Activated T-cell treated with anti-CD3 and anti-CD28 coated beads for 24 hours (primary cell): ENCODE results near the gene SDK1.

Experiments used
- DNase-seq: peaks from one replicate; pipeline ENCODE4 v3.0.0-alpha.2; 2020; ENCODE audit warnings: low read depth

SDK1 gene

DNA sequence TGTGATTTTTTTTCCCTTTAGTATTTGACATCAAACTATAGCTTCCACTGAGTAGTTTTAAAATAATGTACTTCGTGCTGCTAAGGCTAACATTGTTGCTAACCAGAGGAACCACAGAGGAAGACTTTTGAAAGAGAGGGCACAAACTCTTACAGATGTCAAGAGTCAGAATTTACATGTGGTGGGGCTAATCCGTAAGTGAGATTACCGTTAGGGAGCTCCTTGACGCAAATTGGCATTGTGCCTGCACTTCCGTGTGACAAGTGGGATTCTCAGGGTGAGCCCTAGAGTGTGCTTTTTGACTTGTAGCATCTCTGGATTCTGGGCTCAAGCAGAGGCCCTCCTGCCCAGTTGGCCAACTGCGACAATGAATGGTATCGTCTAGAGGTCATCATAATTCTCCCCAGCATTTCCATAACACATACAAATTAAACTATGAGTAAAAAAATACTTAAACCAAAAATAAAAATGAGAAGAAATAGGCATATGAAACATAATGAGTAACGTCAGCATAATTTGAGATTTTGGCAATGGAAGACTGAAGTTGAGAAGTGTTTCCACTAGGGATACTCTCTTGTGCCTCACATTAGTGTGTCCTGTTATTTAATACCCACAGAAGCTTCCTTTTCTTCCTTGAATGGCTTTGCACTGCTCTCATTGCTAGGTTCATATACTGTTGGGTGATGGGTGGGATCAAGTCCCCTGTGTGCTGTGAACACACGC, 164.0 kb downstream of the SDK1 start:
- DNase-seq = no peak

DNA sequence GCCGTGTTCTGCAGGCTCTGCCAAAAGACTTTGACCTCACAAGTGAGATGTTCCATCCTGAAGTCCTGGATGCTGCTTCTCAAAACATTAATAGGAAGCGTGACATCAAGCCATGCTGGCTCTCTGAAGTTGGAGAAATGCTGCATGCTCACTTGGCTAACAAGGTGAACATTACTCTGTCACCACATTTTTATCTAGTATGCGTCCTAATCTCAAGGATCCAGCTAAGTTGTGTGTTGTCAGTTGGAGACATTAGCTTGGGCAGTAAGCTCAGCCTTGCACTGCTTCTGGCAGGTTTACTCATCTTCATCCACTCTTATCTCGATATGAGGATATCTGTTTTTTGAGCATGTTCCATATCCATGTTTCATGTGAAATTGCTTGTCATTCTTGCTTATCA, 165.2 kb downstream of the SDK1 start:
- no peak for DNase-seq

DNA sequence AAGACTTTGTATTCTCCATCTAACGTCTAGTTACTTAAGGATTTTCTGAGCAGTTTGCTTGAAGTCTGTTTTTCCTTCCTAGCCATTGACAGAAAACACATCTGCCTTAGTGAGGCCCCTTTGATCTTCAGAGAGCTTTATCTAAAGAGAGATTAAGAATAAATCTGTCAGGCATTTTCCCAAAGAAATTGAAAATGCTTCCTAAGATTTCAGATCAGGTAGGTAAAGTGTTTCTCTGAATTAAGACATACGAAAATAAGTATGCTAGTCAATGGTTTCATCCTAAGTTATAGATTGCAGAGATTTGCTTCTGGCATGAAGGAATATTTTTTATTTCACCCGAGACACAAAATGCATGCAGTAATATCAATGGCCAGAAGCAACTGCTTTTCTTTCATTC, 168.6 kb downstream of the SDK1 start:
- DNase-seq = no peak

DNA sequence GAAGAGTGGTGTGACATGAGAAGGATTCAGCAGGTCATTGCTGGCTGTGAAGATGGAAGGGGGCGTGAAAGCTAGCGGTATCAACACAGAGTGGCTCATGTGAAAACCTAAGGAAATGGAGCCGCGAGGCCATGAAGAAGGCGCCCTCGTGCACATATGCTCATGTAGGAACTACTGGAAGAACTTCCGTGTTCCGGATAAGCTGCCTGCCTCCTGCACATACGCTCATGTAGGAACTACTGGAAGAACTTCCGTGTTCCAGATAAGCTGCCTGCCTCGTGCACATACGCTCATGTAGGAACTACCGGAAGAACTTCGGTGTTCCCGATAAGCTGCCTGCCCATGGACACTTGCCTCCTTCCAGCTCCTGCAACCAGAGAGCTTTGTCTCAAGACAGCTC, 179.1 kb downstream of the SDK1 start:
- DNase-seq = no peak

DNA sequence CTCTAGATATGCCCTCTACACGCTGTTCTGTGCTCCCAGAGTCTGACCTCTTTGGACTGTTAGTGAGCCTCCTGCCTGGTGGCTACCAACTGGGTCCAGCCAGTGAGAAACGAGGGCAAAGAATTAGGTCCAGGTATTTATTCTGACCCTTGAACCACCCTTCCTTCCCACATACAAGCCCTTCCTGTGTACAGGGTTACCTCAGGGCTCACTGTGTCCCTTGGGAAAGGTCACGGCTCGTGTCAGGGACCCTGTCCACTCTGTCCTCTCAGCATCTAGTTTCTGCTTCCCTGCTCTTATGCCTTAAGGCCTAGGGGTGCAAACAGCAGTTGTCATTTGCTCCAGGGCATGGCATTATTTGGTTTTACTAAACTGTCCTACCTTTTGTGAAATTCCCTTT, 180.4 kb downstream of the SDK1 start:
- DNase-seq = no peak

DNA sequence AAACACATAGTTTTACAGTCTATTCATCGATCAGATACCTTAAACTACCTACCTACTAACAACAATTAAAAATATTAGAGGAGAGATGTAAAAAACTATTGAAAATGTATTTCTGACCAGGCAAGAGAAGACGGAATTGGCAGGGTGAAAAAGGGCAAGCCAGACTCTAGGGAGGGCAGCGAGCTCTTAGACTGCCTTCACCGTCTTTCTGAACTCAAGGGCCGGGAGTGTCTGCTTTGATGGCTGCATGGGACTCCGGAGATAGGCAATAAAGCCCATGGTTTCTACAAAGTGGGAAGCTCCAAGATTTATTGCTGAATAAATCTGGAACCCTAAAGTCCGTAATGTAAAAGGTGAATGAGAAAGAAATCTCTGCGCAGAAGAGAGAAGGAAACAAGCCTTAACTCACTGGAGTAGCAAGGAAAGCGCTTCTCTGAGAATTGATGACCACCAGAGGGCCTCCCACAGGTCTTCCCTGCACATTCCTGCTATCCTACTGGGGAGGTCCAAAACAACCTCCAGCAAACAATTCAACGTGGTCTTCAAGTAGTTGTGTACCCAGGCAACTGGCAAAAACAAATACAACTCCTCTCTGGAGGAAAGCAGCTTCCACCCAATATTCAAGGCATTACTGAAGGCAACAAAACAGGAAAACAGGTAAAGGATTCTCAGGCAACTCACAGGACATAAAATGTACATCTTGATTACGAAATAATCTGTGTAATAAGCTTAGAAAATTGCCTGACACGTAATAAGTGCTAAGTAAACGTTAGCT, 181.3 kb downstream of the SDK1 start:
- no peak for DNase-seq

DNA sequence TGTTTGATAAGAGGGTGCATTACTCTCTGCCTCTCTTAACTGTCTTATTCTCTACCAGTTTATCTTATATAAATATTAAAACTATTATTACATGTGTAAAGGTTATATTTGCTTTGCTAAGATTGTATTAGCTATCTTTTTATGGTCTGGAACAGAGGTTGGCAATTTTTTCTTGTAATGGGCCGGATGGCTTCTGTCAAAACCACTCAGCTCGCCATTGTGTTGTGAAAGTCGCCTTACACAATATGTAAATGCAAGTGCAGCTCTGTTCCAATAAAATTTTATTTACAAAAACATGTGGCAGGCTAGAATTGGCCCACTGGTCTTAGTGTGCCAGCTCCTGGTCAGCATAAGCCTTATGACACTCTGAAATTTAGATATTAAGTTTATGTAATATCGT, 185.8 kb downstream of the SDK1 start:
- DNase-seq = no peak

DNA sequence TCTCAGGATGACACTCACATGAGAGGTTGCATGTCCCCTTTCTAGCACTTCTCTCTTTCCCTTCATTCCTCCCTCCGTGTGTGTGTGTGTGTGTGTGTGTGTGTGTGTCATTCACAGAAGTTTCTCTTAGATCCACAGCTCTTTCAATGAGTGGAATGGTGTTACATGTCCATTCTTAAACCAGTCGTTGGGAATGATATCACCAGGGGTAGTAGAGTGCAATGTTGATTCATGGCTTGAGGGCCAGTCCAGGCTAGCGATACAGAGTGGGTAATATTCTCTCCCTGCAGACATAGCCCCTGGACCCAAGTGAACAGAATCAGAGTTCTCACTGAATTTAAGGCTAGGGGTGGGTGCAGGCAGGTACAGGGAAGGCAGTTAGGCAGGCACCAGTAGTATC, 187.8 kb downstream of the SDK1 start:
- no peak for DNase-seq

DNA sequence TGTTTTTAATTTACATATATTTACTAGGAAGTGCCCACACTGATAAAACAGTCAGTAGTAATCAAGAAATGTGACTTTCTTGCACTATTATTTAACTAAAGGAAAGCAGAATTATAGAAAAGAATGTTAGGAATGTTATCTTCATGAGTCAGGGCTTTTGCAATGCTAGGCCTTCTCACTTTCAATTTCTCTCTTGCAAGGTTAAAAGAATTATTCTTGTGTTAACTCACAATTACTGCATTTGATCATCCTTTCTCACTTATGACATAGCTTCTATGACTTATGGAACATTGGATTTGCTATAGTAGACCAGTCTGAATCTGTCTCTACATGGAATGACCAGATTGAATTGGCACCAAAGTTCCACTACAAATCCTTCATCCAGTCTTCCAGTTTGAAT, 192.4 kb downstream of the SDK1 start:
- no peak for DNase-seq

DNA sequence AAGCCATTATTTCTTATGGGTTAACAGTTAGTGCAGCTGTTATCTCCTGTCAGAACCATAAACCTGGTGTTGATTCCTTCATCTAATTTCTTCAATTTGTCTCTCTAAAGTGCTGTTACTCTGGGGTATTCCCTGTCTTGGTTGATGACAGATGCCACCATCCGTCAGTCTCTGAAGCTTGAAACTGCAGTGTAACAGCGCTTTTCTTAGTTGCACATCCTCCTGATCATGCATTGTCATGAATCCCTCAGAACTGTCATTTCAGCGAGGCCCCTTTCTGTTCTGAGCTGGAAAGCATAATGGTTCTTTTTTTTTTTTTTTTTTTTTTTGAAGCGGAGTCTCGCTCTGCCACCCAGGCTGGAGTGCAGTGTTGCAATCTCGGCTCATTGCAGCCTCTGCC, 193.9 kb downstream of the SDK1 start:
- no peak for DNase-seq

DNA sequence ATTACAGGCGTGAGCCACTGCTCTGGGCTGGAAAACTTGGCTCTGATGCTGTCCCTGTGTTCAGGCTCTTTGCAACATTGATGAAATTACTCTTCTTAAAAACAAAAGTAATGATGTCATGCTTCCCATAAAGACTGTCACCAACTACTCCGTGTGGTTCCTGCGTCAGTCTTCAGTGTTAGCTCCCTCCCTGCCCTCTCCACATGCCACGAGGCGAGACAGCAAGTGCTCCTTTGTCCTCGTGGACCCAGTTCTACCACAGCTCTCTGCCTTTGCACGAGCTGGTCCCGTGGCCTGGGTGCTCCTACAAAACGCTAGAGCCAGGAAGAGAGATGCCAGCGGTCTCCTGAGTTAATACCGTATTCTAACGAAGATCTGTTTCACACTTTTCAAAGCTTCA, 194.5 kb downstream of the SDK1 start:
- no peak for DNase-seq

DNA sequence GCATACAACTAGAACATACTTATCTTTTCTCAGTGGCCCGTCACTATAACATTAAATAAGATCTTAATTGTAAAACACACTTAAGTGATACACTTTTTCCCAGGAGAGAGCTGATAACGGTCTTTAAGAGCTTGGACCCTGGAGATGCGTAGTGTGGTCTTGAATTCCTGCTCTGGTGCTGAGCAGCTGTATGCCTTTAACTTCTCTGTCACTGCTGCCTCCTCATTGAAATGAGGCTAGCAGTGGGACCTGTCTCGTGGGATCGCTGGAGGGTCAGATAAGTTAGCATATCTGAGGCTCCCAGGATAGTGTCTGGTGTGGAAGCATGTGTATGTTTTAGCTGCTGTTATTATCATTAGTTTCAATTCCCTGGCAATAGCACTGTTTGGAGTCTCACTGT, 194.9 kb downstream of the SDK1 start:
- no peak for DNase-seq

DNA sequence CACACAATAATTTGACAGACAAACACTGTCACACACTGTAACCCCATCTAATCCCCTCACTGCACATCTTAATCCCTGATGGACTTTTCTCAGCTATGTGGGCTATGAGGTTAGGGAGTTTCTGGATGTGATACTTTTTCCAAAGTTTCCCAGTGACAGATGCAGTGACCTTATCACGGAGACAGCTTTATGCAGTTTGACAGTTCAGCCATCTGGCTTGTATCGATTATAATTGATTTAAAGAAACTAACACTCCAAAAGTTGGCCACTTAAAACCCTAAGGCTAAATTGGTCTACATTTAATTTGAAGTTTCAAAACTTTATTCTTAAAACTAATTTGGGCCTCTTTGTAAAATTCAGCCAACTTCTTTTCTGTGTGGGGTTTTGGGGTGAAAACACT, 196.7 kb downstream of the SDK1 start:
- DNase-seq = no peak

DNA sequence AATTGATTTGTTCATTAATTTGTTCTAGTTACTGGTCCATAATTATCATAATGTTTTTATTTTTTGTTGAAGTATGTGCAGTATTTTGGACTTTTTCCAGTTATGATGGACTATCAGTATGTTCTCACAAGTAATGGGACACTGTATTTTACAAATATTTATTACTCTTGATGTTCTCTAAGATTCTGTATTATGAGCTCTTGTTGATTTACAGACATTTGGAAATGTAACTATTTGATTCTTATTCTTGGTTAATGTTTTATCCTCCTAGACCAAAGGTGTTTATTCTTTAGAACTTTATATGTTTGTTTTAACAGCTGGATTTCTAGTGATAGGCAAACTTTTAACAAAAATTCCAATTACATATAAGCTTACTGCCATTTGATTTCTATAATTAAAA, 200.6 kb downstream of the SDK1 start:
- DNase-seq = no peak

DNA sequence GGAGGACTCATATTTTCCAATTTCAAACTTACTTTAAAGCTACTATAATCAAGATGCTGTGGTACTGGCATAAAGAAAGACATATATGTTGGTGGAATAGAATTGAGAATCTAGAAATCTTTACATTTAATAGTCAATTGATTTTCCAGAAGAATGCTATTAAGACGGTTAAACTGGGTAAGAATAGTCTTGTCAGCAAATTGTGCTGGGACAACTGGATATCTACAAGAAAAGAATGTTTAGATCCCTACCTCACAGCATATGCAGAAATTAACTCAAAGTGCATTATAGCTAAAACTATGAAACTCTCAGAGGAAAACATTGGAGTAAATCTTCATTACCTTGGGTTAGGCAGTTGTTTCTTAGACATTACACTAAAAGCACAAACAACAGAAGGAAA, 203.3 kb downstream of the SDK1 start:
- no peak for DNase-seq

DNA sequence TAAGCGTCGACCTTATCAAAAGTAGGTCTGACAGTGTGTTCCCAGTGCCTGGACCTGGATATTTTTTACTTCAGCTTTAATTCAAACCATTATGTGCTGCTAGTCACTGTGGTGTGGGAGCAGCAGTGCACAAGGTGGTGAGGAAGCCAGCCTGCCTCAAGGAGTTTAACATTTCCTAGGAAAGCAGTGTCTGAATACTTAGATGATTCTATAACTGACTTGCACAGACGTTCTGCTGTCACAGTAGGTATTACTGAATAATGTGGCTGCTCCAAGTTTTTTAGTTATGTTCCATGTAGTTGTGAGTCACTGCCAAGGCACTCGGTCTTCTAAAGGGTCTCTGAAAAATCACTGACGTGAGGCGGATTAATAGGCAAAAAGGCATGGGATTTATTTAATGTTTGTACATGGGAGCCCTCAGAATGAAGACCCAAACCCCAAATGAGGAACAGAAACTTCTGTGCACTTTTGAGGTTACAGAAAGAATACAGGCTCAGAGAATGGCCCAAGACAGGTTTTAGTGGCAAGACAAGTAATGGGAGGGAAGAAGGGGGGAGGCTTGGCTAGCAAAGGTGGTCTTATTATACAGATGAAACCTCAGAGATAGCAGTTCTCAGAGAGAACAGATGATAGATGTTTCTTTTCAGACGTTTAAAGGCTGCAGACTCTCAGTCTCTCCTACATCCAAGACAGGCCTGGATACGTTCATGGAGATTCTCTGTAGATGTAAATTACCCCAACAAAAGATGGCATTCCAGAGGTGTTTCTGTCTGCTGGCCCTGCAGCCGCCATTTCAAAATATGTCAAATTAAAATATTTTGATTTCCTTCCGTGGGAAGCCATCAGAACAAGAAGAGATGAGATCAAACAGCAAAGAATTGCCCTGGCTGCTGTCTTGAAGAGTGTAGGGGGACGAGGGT, 209.3 kb downstream of the SDK1 start:
- no peak for DNase-seq

DNA sequence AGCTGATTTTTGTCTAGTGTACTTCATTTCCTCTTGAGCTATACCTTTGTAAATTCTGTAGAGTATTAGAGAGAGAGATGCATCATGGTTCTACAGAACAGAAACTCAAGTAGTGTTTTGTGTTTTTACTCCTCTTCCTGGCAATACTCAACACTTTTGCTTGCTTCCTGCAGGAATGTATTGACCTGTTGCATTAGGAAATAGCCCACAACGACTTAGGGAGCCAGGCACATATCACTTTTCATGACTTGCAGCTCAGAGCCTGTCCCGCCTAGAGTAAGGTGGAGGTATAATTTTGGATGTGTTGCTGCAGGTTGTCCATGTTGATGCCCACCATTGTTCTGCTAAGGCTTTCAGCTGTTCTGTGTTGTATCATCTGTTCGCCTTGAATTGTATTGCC, 216.3 kb downstream of the SDK1 start:
- DNase-seq = no peak

DNA sequence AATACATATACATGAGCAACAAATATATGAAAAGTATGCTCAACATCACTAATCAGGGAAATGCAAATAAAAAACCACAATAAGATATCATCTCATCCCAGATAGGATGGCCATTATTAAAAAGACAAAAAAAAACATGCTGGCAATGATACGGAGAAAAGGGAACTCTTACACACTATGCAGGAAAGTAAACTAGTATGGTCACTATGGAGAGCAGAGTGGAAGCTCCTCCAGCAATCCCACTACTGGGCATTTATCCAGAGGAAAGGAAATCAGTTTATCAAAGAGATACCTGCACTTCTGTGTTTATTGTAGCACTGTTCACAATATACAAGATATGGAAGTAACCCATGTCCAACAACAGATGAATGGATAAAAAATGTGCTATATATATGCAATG, 217.5 kb downstream of the SDK1 start:
- no peak for DNase-seq

DNA sequence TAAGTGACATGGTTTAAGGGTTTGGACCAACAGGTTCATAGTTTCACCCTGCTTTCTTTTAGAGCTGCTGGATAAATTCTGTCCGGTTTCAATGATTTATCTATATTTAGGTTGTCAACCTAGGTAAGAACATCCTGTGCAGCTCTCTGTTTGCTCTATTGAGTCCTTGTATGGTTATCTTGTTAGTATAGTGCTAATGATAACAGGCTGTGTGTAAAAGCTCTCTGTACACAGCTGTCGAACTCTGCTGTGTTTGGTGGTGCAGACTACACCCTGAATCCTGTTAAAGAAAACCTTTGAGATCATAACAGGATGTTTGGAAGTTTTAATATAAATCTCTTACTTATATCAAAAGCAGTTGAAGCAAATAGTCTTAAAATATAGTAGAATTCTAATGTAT, 219.2 kb downstream of the SDK1 start:
- no peak for DNase-seq

DNA sequence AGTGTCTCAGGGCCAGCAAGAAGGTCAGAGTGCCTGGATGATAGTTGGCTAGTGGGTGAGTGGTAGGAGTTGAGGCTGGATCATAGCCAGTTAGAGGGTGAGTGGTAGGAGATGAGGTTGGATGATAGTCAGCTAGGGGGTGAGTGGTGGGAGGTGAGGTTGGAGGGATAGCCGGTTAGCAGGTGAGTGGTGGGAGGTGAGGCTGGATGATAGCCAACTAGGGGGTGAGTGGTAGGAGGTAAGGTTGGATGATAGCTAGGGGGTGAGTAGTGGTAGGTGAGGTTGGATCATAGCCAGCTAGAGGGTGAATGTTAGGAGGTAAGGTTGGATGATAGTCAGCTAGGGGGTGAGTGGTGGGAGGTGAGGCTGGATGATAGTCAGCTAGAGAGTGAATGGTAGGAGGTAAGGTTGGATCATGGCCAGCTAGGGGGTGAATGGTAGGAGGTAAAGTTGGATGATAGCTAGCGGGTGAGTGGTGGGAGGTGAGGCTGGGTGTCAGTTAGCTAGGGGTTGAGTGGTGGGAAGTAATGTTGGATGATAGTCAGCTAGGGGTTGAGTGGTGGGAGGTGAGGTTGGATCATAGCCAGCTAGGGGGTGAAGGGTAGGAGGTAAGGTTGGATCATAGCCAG, 226.6 kb downstream of the SDK1 start:
- DNase-seq = no peak

DNA sequence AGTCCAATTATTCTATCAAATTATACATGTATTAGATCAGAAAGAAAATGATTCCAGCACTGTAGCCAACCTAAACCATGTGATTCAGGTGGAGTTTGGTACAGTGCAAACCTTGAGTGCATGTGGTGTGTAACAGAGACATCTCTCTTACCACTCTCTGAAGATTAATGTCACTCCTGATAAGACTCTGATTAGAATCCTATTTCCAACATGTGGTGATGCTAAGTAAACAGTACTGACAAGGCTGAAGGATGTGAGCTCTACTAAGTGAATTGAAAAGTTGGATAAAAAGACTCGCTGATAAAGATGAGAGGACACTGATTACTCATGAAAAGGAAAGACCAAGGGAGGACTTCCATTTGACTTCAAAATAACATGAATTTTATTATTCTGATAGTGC, 232.0 kb downstream of the SDK1 start:
- no peak for DNase-seq

DNA sequence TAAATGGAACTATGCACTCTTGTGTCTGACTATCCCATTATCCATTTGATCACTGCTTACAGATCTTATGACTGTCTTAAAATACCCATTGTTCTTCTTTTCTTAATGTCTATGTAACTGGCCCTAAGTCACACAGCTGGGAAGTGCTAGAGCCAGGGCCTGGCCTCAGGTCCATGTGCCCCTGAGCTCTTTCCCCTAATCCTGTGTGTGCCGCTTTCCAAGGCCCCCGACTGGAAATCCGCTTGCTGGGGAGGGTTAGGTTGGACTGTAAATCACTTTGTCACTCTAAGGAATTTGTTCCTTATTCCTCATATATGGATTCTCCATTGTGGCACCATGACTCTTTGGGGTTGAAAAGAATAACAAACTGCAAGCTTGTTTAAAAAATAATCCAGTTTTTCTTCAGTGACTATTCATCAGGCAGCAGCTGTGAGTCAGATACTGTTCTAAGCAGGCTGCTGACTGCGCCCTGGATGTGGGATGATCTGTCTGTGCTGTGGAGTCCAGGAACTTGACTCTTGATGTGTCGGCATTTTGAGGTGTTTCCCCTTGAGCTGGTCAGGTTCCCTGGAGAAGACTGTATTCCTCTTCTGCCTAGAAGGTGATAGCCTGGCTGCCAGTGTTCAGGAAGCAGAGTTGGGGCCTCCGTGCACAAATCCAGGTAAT, 236.3 kb downstream of the SDK1 start:
- DNase-seq = no peak
